PC-3 (cell line): ENCODE results near the gene TANGO6. TPM values are rescaled to one million over a fixed set of nuclear protein-coding genes. Genes with fewer than 3 reads are reported as not detected.

Source experiments
- ATAC-seq: fragments of 200-7000 bp; cut with Tn5 transposase; 2 replicates; pipeline ENCODE4 v1.9.1; 2020; ENCODE audit warnings: mild to moderate bottlenecking, moderate library complexity
- BruUV-seq: library from RNA; stranded (reverse); fragments of 400-500 nt; replicated peaks from 2 replicates; lab custom pipeline; 2021; lab: Mats Ljungman, UMichigan
- CTCF ChIA-PET: fragments of 300-600 bp; sonication (Branson Sonifier 250); formaldehyde crosslinking; loops from one replicate; lab custom pipeline; 2022; ENCODE audit warnings: antibody characterized with exemption; lab: Charles Lee
- POLR2A ChIA-PET: fragments of 300-600 bp; sonication (Branson Sonifier 250); formaldehyde crosslinking; loops from one replicate; lab custom pipeline; 2022; ENCODE audit warnings: antibody characterized with exemption; ENCODE audit not compliant: unreplicated experiment; lab: Charles Lee
- DNase-seq: peaks from one replicate; pipeline ENCODE4 v3.0.0-alpha.2; 2015
- H2AFZ ChIP-seq: fragments of 300-600 bp; sonication (generic); 2 replicates; pipeline ENCODE4 v1.6.0; 2016; ENCODE audit warnings: antibody characterized with exemption, low read length
- H3F3A ChIP-seq: fragments of 300-600 bp; sonication (generic); one replicate; pipeline ENCODE4 v1.6.0; 2017; ENCODE audit warnings: antibody characterized with exemption, low read length, control low read depth, mild to moderate bottlenecking; ENCODE audit not compliant: unreplicated experiment
- H3K27ac ChIP-seq: fragments of 300-600 bp; sonication (generic); 2 replicates; pipeline ENCODE4 v1.5.1; 2016; ENCODE audit warnings: mild to moderate bottlenecking, low read length
- H3K27me3 ChIP-seq: fragments of 300-600 bp; sonication (generic); 2 replicates; pipeline ENCODE4 v1.6.1; 2016; ENCODE audit warnings: low read length, mixed read lengths
- H3K36me3 ChIP-seq: fragments of 300-600 bp; sonication (generic); 2 replicates; pipeline ENCODE4 v1.6.1; 2016; ENCODE audit warnings: low read depth, mixed run types, low read length, mixed read lengths
- H3K4me1 ChIP-seq: fragments of 300-600 bp; sonication (generic); 2 replicates; pipeline ENCODE4 v1.5.1; 2016; ENCODE audit warnings: low read length; ENCODE audit not compliant: insufficient read depth
- H3K4me2 ChIP-seq: fragments of 300-600 bp; sonication (generic); 2 replicates; pipeline ENCODE4 v1.6.0; 2016; ENCODE audit warnings: low read length
- H3K4me3 ChIP-seq: fragments of 300-600 bp; sonication (generic); 2 replicates; pipeline ENCODE4 v1.5.1; 2016; ENCODE audit warnings: mild to moderate bottlenecking, low read length, mixed read lengths
- H3K79me2 ChIP-seq: fragments of 300-600 bp; sonication (generic); 2 replicates; pipeline ENCODE4 v1.6.1; 2017; ENCODE audit warnings: low read length, mixed read lengths
- H3K9ac ChIP-seq: fragments of 300-600 bp; sonication (generic); 2 replicates; pipeline ENCODE4 v1.6.0; 2016; ENCODE audit warnings: mild to moderate bottlenecking, low read length
- H3K9me2 ChIP-seq: fragments of 300-600 bp; sonication (generic); replicated peaks from 2 replicates; pipeline ENCODE4 v1.6.1; 2016; ENCODE audit warnings: mixed run types, low read length, mixed read lengths
- H3K9me3 ChIP-seq: fragments of 300-600 bp; sonication (generic); 2 replicates; pipeline ENCODE4 v1.6.1; 2016; ENCODE audit warnings: low read length, mixed read lengths
- H4K20me1 ChIP-seq: fragments of 300-600 bp; sonication (generic); 2 replicates; pipeline ENCODE4 v1.6.1; 2016; ENCODE audit warnings: low read length, mixed read lengths
- CTCF ChIP-seq: fragments of 300-600 bp; sonication (generic); conservative IDR thresholded peaks from 2 replicates; pipeline ENCODE4 v1.5.1; 2017; ENCODE audit warnings: antibody characterized with exemption, low read depth, mild to moderate bottlenecking, low read length
- EZH2 ChIP-seq: fragments of 300-600 bp; sonication (generic); IDR thresholded peaks from one replicate; pipeline ENCODE4 v1.6.1; 2017; ENCODE audit warnings: antibody characterized with exemption, mild to moderate bottlenecking, low read length; ENCODE audit not compliant: unreplicated experiment
- EZH2phosphoT487 ChIP-seq: fragments of 300-600 bp; sonication (generic); IDR thresholded peaks from 2 replicates; pipeline ENCODE4 v1.6.1; 2018; ENCODE audit warnings: mild to moderate bottlenecking, antibody characterized with exemption, low read length, borderline replicate concordance
- intact Hi-C: fragments of 100-400 bp; cut with micrococcal nuclease; formaldehyde crosslinking; loops from 2 replicates; pipeline ENCODE4 v1.9.0; 2023
- total RNA-seq: library from RNA; depleted of rRNA; stranded (reverse); fragments of >200 nt; gene quantifications from 2 replicates; pipeline ENCODE4 v1.2.3, GENCODE V29; 2014

Gene TANGO6
- total RNA-seq, 1 experiment from 2014 or later, result 9.4 TPM

GRCh38 chr16:68800257-68800875 lies 43.0 kb upstream of the TANGO6 start:
- Histone ChIP-seq H3K27me3 (no peaks in the 10 kb centered on the region), H3K9ac (no peak overlapping the region), H3K79me2 (peaks cover 35% of the 10 kb centered on the region), H3K9me2 (no peaks in the 10 kb centered on the region), H3K4me2 (peak overlapping the region; percentile 48; the same call in 1 of the 2 replicates), H3K36me3 (peaks cover 20% of the 10 kb centered on the region), H2AFZ (no peak overlapping the region), H3K4me3 (no peak overlapping the region), H3K9me3 (no peaks in the 10 kb centered on the region), H3K4me1 (peaks cover 22% of the 10 kb centered on the region), H3K27ac (no peak overlapping the region), H3F3A (no peaks in the 10 kb centered on the region), H4K20me1 (no peaks in the 10 kb centered on the region)
- DNase-seq, result peak; percentile 85
- POLR2A ChIA-PET, result no interaction called here
- CTCF ChIA-PET, result interaction anchor here (1.2 kb wide), 1 partner anchor 62 kb away, joined by 5 read pairs; no protein-coding TSS in a partner anchor
- BruUV-seq, result no TSS peak
- peak; percentile 77 for TF ChIP-seq CTCF
- no peak for TF ChIP-seq EZH2
- intact Hi-C loops, result loop anchor here (1.0 to 10.0 kb wide), 4 partner anchors 58 to 276 kb away; no protein-coding TSS in a partner anchor
- peak; percentile 92 for ATAC-seq

GRCh38 chr16:68802190-68802589 lies 41.1 kb upstream of the TANGO6 start:
- POLR2A ChIA-PET, result interaction anchor here (0.6 kb wide), 1 partner anchor 54 kb away, joined by 3 read pairs; no protein-coding TSS in a partner anchor
- Histone ChIP-seq H3K9ac (no peak overlapping the region), H3K4me3 (no peak overlapping the region), H3K9me3 (no peaks in the 10 kb centered on the region), H3K36me3 (peaks cover 20% of the 10 kb centered on the region), H2AFZ (no peak overlapping the region), H3K9me2 (no peaks in the 10 kb centered on the region), H3K4me1 (peaks cover 22% of the 10 kb centered on the region), H3K79me2 (peaks cover 28% of the 10 kb centered on the region), H4K20me1 (no peaks in the 10 kb centered on the region; the same call in 1 of the 2 replicates), H3F3A (no peaks in the 10 kb centered on the region), H3K4me2 (0 out of 2 replicates have a peak overlapping the region, but pooled peaks have one; percentile 23), H3K27ac (peak overlapping the region; percentile 64), H3K27me3 (no peaks in the 10 kb centered on the region)
- intact Hi-C loops, result loop anchor here (10.0 kb wide), 2 partner anchors 207 to 277 kb away; no protein-coding TSS in a partner anchor
- peak; percentile 49 for ATAC-seq
- no peak for TF ChIP-seq EZH2
- TF ChIP-seq EZH2phosphoT487, result no peak
- peak; percentile 58 for DNase-seq
- CTCF ChIA-PET, result no interaction called here
- no TSS peak for BruUV-seq

- Histone ChIP-seq H3K9ac (no peak overlapping the region), H3K4me3 (no peak overlapping the region), H3K79me2 (peaks cover 22% of the 10 kb centered on the region; the same call in 1 of the 2 replicates), H2AFZ (no peak overlapping the region), H3K27me3 (no peaks in the 10 kb centered on the region), H3F3A (no peaks in the 10 kb centered on the region), H3K4me1 (peaks cover 13% of the 10 kb centered on the region), H4K20me1 (no peaks in the 10 kb centered on the region; the same call in 1 of the 2 replicates), H3K9me3 (no peaks in the 10 kb centered on the region), H3K36me3 (peaks cover 43% of the 10 kb centered on the region), H3K4me2 (no peak overlapping the region), H3K27ac (no peak overlapping the region), H3K9me2 (no peaks in the 10 kb centered on the region)
- intact Hi-C loops, result loop anchor here (10.0 kb wide), 2 partner anchors 212 to 282 kb away; no protein-coding TSS in a partner anchor
- ChIA-PET CTCF (no interaction called here), POLR2A (no interaction called here)
- DNase-seq, result no peak
- BruUV-seq, result no TSS peak
- TF ChIP-seq EZH2phosphoT487, result no peak
- no peak for ATAC-seq
These were observed 36.9 kb upstream of the TANGO6 start for GRCh38 chr16:68806422-68806821.
